HG03060 (cell line): ENCODE measurements around the gene TAS2R3.
A peak's percentile ranks its signal among the peaks of the same experiment; 100 is the strongest.

Experiments
- ATAC-seq: cut with Tn5 transposase; IDR thresholded peaks from one replicate; pipeline ENCODE4 v1.9.1; 2021; ENCODE audit warnings: low read depth, moderate number of reproducible peaks; ENCODE audit not compliant: unreplicated experiment

The TAS2R3 gene

GRCh38 chr7:141785706-141786552, 22.0 kb downstream of the TAS2R3 start:
- peak; percentile 68 for ATAC-seq

- ATAC-seq: no peak
These were observed 24.4 kb downstream of the TAS2R3 start for GRCh38 chr7:141788296-141788695.

GRCh38 chr7:141789917-141790316, 26.0 kb downstream of the TAS2R3 start, which contains the start of gene TAS2R5:
Gene TAS2R5 (plus strand): TSS chr7:141790217. CDS start chr7:141790362, 145 bp downstream.
- ATAC-seq: no peak

- no peak for ATAC-seq
These were observed 28.6 kb downstream of the TAS2R3 start for GRCh38 chr7:141792526-141792925.
